Osteoblast (primary cell): Measurements from ENCODE around the gene CUEDC1. TPM values are rescaled to one million over a fixed set of nuclear protein-coding genes. Genes with fewer than 3 reads are reported as not detected.
A peak's percentile ranks its signal among the peaks of the same experiment; 100 is the strongest.

Source experiments
- DNase-seq: peaks from one replicate; pipeline ENCODE4 v3.0.0; 2011; ENCODE audit warnings: low spot score, mixed read lengths; ENCODE audit not compliant: insufficient read length; ENCODE audit errors: missing footprints
- H2AFZ ChIP-seq: 2 replicates; pipeline ENCODE4 v1.6.0; 2011; ENCODE audit warnings: mild to moderate bottlenecking, low read length
- H3K27ac ChIP-seq: 2 replicates; pipeline ENCODE4 v1.5.1; 2011; ENCODE audit warnings: mild to moderate bottlenecking, low read depth, low read length, moderate library complexity
- H3K27me3 ChIP-seq: 2 replicates; pipeline ENCODE4 v1.6.0; 2012; ENCODE audit warnings: mild to moderate bottlenecking, control low read depth, inconsistent platforms, low read length, moderate library complexity; ENCODE audit not compliant: insufficient read depth
- H3K36me3 ChIP-seq: 2 replicates; pipeline ENCODE4 v1.5.1; 2011; ENCODE audit warnings: mild to moderate bottlenecking, low read length, control low read depth, moderate library complexity; ENCODE audit not compliant: insufficient read depth
- H3K4me1 ChIP-seq: 2 replicates; pipeline ENCODE4 v1.5.1; 2011; ENCODE audit warnings: mild to moderate bottlenecking, low read length, control low read depth, moderate library complexity; ENCODE audit not compliant: insufficient read depth
- H3K4me2 ChIP-seq: 2 replicates; pipeline ENCODE4 v1.6.0; 2011; ENCODE audit warnings: mild to moderate bottlenecking, low read length; ENCODE audit not compliant: insufficient read depth
- H3K4me3 ChIP-seq: fragments of 200-600 bp; sonication (generic); 3 replicates; pipeline ENCODE4 v1.5.1; 2012; ENCODE audit warnings: mild to moderate bottlenecking, low read length, inconsistent platforms; ENCODE audit not compliant: insufficient read depth
- H3K79me2 ChIP-seq: 2 replicates; pipeline ENCODE4 v1.6.0; 2012; ENCODE audit warnings: mild to moderate bottlenecking, low read length, control low read depth, inconsistent platforms; ENCODE audit not compliant: insufficient read depth
- H3K9me3 ChIP-seq: 2 replicates; pipeline ENCODE4 v1.5.1; 2011; ENCODE audit warnings: low read depth, low read length, control low read depth
- H4K20me1 ChIP-seq: 2 replicates; pipeline ENCODE4 v1.6.0; 2012; ENCODE audit warnings: mild to moderate bottlenecking, low read length, control low read depth; ENCODE audit not compliant: insufficient read depth
- CTCF ChIP-seq: IDR thresholded peaks from 2 replicates; pipeline ENCODE4 v1.5.1; 2011; ENCODE audit warnings: mild to moderate bottlenecking, low read depth, low read length, moderate library complexity; ENCODE audit errors: extremely low read depth
- total RNA-seq: library from RNA; depleted of rRNA; stranded (reverse); fragments of >200 nt; gene quantifications from 2 replicates; pipeline ENCODE4 v1.2.3, GENCODE V29; 2012

Gene CUEDC1
- total RNA-seq, 1 donor = 21.0 TPM

- DNase-seq = peak; percentile 72
- no peaks in the 10 kb centered on the region for H3K27me3 ChIP-seq
- no peak overlapping the region for H3K27ac ChIP-seq
- no peak overlapping the region for H2AFZ ChIP-seq
- no peaks in the 10 kb centered on the region for H3K9me3 ChIP-seq
- no peak overlapping the region for H3K4me2 ChIP-seq
- H3K79me2 ChIP-seq = no peaks in the 10 kb centered on the region
- TF ChIP-seq CTCF = no peak
- no peak overlapping the region for H3K4me3 ChIP-seq
- peaks cover 33% of the 10 kb centered on the region for H3K4me1 ChIP-seq
- peaks cover 19% of the 10 kb centered on the region for H3K36me3 ChIP-seq
- H4K20me1 ChIP-seq = no peaks in the 10 kb centered on the region
Measured at GRCh38 chr17:57866723-57867122, 88.5 kb downstream of the CUEDC1 start.

- Histone ChIP-seq H2AFZ (no peak overlapping the region), H3K36me3 (peaks cover 18% of the 10 kb centered on the region), H3K4me2 (no peak overlapping the region), H3K27me3 (no peaks in the 10 kb centered on the region), H3K27ac (no peak overlapping the region), H3K79me2 (no peaks in the 10 kb centered on the region), H3K4me3 (no peak overlapping the region), H3K9me3 (no peaks in the 10 kb centered on the region), H3K4me1 (peaks cover 36% of the 10 kb centered on the region), H4K20me1 (no peaks in the 10 kb centered on the region)
- peak; percentile 54 for DNase-seq
- no peak for TF ChIP-seq CTCF
Measured at GRCh38 chr17:57866319-57866718, 88.9 kb downstream of the CUEDC1 start.

GRCh38 chr17:57864273-57864672 is 90.9 kb downstream of the CUEDC1 start:
- DNase-seq = peak; percentile 49
- H3K9me3 ChIP-seq = no peaks in the 10 kb centered on the region
- H3K4me2 ChIP-seq = no peak overlapping the region
- TF ChIP-seq CTCF = no peak
- no peak overlapping the region for H2AFZ ChIP-seq
- H3K36me3 ChIP-seq = peaks cover 11% of the 10 kb centered on the region
- no peaks in the 10 kb centered on the region for H3K79me2 ChIP-seq
- H3K27me3 ChIP-seq = no peaks in the 10 kb centered on the region
- H3K4me3 ChIP-seq = no peak overlapping the region
- H3K4me1 ChIP-seq = peaks cover 40% of the 10 kb centered on the region
- no peak overlapping the region for H3K27ac ChIP-seq
- H4K20me1 ChIP-seq = no peaks in the 10 kb centered on the region

- no peak overlapping the region for H3K4me2 ChIP-seq
- H3K36me3 ChIP-seq = peaks cover 9% of the 10 kb centered on the region
- H3K4me3 ChIP-seq = no peak overlapping the region
- H3K27me3 ChIP-seq = no peaks in the 10 kb centered on the region
- H3K27ac ChIP-seq = no peak overlapping the region
- TF ChIP-seq CTCF = no peak
- H3K4me1 ChIP-seq = peaks cover 30% of the 10 kb centered on the region
- peak; percentile 41 for DNase-seq
- no peak overlapping the region for H2AFZ ChIP-seq
- no peaks in the 10 kb centered on the region for H4K20me1 ChIP-seq
- no peaks in the 10 kb centered on the region for H3K9me3 ChIP-seq
- H3K79me2 ChIP-seq = no peaks in the 10 kb centered on the region
Measured at GRCh38 chr17:57862694-57863667, 92.2 kb downstream of the CUEDC1 start.
